HG02981 (cell line): Measurements from ENCODE around the gene SLC35E4.

Experiments used
- ATAC-seq: cut with Tn5 transposase; IDR thresholded peaks from one replicate; pipeline ENCODE4 v1.9.1; 2021; ENCODE audit warnings: mild to moderate bottlenecking, moderate library complexity; ENCODE audit not compliant: unreplicated experiment

SLC35E4 gene

GRCh38 chr22:30687358-30687757 is 51.8 kb downstream of the SLC35E4 start:
- ATAC-seq = no peak

- ATAC-seq = no peak
Observed at GRCh38 chr22:30689622-30690021, 54.0 kb downstream of the SLC35E4 start.

- ATAC-seq = no peak
Observed at GRCh38 chr22:30691204-30691603, 55.6 kb downstream of the SLC35E4 start.

GRCh38 chr22:30694171-30694639 is 58.6 kb downstream of the SLC35E4 start:
- ATAC-seq = no peak

- no peak for ATAC-seq
Observed at GRCh38 chr22:30694640-30695350, 59.2 kb downstream of the SLC35E4 start, which contains the start of gene OSBP2. OSBP2 (plus strand) TSS chr22:30694874; CDS start chr22:30694910, 36 bp downstream.

GRCh38 chr22:30695351-30695851 is 59.8 kb downstream of the SLC35E4 start:
- ATAC-seq = no peak

- ATAC-seq = no peak
Observed at GRCh38 chr22:30695871-30696655, 60.5 kb downstream of the SLC35E4 start.
